GM19035 (cell line): ENCODE data around the gene UBE2K.
"Not testable (repeated sequence)": the region's sequence is repeated elsewhere in the genome, so short reads cannot be mapped to it uniquely, and the experiment has no call there.

Experiments used
- ATAC-seq: cut with Tn5 transposase; IDR thresholded peaks from one replicate; pipeline ENCODE4 v1.9.1; 2021; ENCODE audit not compliant: unreplicated experiment

The UBE2K gene

DNA sequence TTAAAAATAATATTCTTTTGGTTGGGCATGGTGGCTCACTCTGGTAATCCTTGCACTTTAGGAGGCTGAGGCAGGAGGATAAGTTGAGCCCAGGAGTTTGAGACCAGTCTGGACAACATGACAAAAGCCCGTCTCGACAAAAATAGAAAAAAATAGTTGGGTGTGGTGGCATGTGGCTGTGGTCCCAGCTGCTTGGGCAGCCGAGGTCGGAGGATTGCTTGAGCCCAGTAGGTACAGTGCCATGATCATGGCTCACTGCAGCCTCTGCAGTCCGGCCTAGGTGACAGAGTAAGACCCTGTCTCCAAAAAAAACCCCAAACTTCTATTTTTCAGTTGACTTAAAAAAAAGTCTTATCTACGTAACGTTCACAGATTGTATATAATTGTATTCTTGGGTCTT is 23.9 kb downstream of the UBE2K start:
- ATAC-seq: no peak

DNA sequence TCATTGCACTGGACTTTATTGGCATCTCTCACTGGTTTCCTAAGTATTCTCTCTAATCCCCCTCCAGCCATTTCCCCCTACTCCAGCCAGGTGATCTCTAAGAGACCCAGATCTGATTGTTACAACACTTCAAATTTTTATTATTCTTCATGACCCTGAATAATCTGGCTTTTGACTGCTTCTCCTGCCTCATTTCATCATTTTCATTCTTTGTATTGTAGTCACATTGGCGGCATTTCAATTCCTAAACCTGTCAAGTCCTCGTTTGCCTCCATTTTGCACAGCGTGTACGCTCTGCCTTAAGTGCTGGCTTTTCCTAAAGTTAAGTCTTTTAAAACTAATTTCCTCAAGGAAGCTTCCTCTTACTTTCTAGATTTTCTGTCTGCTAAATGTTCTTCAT is 31.6 kb downstream of the UBE2K start:
- ATAC-seq: no peak

GRCh38 chr4:39730072-39730471 is 32.1 kb downstream of the UBE2K start:
- no peak for ATAC-seq

GRCh38 chr4:39731908-39732307 is 34.0 kb downstream of the UBE2K start:
- no peak for ATAC-seq

- ATAC-seq: no peak
Observed at GRCh38 chr4:39732728-39733127, 34.8 kb downstream of the UBE2K start.

DNA sequence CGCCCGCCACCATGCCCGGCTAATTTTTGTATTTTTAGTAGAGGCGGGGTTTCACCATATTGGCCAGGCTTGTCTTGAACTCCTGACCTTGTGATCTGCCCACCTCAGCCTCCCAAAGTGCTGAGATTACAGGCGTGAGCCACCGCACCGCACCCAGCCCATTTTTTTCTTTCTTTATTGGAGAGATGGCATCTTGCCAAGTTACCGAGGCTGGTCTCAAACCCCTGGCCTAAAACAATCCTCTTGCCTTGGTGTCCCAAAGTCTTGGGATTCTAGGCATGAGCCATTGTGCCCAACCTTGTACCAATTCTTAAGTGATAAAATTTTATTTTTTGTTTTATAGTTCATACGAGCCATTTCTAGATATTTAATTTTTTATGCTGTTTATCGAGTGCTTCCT is 41.7 kb downstream of the UBE2K start:
- not testable (repeated sequence) for ATAC-seq

- no peak for ATAC-seq
Observed at GRCh38 chr4:39741401-39741800, 43.5 kb downstream of the UBE2K start.

- ATAC-seq: no peak
Observed at GRCh38 chr4:39745920-39746319, 48.0 kb downstream of the UBE2K start.

DNA sequence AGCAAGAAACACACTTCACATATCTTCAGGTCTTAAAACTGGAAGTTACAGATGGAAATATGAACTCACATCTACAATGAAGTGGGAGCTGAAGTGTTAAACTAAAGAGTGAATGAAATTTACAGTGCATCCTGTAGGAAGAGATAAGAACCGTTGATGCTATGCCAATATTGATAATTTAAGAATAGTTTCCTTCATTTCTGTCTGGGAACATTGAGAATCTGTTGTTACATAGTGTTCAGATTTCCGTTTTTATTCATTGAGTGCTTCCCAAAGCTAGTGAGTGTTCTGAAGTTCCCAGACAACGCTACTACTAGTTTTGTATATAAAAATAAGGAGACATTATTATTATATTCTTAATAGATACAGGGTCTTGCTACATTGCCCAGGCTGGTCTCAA is 52.3 kb downstream of the UBE2K start:
- ATAC-seq: no peak

DNA sequence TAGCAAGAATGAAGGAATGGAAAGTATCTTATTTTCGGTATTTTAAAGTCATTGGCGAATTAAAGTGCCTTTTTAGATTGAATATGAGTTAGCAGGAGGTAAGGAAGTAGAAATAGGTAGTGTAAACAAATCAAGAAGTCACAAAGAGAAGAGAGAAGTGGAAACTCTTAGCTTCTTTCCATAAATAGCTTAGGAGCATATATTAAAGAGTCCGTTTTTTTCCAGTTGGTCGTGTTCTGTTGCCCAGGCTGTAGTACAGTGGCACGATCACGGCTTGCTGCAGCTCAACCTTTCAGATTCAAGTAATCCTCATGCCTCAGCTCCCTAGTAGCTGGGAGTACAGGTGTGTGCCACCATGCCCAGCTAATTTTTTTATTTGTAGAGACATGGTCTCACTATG is 56.4 kb downstream of the UBE2K start:
- ATAC-seq: no peak

DNA sequence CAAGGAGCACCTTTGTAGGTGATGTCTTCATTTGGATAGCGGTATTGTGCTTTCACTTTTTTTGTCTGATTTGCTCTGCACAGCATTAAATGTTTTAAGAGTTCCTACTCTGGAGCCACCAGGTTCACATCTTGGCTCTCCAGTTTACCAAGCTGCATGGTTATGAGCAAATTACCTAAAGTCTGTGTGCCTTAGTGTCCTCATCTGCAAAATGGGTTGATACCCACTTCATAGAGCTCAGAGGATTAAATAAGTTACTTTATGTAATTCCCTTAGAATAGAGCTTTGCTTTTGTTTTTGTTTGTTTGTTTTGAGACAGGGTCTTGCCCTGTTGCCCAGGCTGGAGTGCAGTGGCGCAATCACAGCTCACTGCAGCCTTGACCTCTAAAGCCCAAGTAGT is 58.2 kb downstream of the UBE2K start:
- ATAC-seq: no peak

DNA sequence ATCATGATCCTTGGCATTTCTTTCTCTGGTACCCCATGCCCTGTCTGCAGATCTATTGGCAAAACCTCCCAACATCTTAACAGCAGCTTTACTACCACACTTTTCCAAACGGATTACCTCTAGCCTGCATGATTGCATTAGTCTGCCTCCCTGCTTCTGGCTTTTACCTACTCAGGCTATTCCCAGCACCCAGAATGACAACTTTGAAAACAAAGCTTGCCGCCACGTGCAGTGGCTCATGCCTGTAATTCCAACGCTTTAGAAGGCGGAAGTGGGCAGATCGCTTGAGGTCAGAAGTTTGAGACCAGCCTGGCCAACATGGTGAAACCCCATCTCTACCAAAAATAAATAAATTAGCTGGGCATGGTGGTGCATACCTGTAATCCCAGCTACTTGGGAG is 60.2 kb downstream of the UBE2K start:
- no peak for ATAC-seq

GRCh38 chr4:39759569-39759968 is 61.6 kb downstream of the UBE2K start:
- ATAC-seq: no peak

- no peak for ATAC-seq
Observed at GRCh38 chr4:39761005-39761667, 63.2 kb downstream of the UBE2K start.

GRCh38 chr4:39763714-39764572 is 66.0 kb downstream of the UBE2K start:
- ATAC-seq: no peak

DNA sequence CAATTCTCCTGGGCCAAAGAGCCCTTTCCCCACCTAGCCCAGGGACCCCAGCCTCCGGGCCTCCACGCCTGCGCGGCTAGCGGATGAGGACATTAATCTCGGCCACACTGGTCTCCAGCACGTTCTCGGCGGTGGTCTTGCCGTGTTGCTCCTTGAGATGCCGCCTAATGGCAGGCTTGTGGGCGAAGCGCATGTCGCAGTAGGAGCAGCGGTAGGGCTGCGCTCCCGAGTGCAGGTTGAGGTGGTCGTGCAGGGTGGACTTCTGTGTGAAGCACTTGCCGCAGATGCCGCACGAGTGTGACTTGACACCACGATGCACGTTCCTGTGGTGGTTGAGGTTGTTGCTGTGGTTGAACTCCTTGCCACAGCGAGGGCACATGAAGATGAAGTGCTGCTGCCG is 72.1 kb downstream of the UBE2K start:
- ATAC-seq: no peak

GRCh38 chr4:39770471-39770870 is 72.5 kb downstream of the UBE2K start:
- no peak for ATAC-seq

DNA sequence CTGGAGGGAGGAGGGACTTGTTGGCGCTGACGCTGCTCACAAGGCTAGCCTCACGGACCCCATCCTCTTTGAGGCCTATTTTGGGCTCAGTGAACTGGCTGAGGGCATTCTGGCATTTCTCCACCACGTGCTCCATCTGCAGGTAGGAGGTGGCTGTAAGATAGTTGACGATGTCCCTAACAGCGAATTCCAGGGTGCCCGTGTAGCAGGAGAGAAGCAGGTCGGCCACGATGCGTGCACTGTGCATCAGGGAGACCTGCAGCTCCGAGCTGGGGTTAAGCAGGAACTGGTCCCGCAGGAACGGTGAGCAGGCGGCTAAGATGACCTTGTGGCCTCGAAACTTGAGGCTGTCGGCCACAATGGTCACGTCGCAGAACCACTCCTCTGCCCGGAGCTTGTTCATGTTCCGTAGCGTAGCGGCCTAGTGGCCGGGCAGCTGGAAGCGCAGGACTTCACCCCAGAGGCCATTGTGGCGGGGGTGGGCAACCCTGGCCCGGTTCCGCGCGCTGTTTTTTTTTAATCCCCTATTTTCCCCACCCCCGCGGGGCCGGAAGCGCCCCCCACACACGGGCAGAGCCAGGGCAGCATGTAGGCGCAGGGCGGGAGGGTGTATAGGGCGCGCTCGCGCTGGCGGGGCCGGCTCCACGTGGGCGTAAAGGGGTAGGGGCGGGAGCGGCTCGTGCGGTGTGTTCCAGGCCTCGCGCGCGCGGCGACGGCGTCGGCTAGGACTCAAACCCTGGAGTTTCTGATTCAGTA is 73.2 kb downstream of the UBE2K start:
- no peak for ATAC-seq

- not testable (repeated sequence) for ATAC-seq
Observed at GRCh38 chr4:39781988-39782387, 84.1 kb downstream of the UBE2K start.

- ATAC-seq: no peak
Observed at GRCh38 chr4:39785083-39785482, 87.1 kb downstream of the UBE2K start.

GRCh38 chr4:39786838-39787237 is 88.9 kb downstream of the UBE2K start:
- ATAC-seq: no peak

- no peak for ATAC-seq
Observed at GRCh38 chr4:39792128-39792527, 94.2 kb downstream of the UBE2K start.
